ENCODE measurements around the gene MT1E. TPM values are rescaled to one million over a fixed set of nuclear protein-coding genes. Genes with fewer than 3 reads are reported as not detected.
"Not testable (repeated sequence)": the region's sequence is repeated elsewhere in the genome, so short reads cannot be mapped to it uniquely, and the experiment has no call there.

MT1E gene
- polyA plus RNA-seq, 4 donors = 20.0 to 50.1 (median 24.8) TPM

DNA sequence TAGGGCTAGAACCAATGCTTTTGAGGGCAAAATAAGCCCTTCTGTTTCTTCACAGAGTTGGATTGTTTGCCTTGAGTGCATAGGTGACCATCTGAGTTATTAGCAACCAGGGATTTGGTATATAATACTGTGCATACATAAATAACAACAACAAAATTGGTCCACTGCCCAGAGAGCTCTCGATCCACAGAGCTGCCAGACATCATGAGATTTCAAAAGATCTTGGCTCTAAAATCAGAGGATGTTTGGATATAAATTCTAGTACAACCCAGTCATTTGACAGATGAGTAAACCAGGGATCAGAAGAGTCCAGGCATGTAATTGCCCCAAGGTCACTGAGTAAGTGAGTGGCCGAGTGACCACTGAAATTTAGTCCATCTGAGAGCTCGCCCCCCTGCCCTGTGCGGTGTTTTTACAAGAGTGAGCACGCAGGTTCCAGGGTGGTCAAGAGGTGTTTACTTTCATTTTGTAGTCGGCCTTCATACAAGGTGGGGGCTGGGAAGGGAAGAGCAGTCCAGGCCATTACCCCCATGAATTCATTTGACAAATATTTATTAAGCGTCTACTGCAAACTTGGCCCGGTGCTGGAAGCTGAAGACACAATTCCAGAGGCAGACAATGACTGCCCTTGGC, 19.0 kb upstream of the MT1E start:
- DNase-seq (ENCODE audit: low read depth in 4 of 4, low spot score in 3 of 4) = no peak

DNA sequence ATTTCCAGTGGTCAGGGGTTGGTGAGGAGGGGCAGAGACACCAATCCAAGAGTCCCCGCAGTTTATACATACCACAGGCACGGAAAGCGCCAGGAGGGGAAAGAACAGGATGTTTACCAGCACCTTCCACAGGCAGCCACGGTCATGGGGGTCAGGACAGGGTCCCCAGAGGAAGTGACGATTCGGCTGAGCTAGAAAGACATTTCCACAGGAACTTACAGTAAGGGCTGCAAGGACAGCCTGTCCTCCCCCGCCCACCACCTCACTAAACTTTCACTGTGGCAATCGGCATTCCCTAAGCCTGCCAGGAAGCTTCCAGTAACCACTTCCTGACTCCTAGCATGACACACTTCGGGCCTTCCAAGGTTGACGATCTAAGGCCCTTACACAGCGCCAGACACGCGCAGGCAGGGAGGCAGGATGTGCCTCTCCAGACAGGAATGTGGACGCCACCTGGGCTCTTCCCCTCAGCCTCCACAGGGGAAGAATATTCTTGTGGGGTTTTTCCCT, 18.4 kb upstream of the MT1E start:
- DNase-seq (ENCODE audit: low read depth in 4 of 4, low spot score in 3 of 4) = no peak

DNA sequence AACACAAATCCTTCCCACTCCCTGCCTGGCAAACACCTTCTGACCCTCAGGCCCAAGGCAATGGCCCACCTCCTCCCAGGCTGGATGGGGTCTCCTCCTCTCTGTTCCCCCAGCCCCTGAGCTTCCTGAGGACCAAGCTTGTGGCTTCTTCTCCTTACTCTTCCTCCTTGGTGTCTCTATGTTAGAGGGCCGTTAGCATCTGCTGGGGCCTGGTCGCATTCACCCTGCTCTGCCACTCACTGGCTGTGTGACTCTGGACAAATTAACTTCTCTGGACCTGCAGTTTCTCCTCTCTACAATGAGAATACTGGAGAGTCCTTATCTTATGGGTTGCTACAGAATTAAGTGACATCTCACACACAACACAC, 17.9 kb upstream of the MT1E start:
- DNase-seq (ENCODE audit: low read depth in 4 of 4, low spot score in 3 of 4) = no peak

DNA sequence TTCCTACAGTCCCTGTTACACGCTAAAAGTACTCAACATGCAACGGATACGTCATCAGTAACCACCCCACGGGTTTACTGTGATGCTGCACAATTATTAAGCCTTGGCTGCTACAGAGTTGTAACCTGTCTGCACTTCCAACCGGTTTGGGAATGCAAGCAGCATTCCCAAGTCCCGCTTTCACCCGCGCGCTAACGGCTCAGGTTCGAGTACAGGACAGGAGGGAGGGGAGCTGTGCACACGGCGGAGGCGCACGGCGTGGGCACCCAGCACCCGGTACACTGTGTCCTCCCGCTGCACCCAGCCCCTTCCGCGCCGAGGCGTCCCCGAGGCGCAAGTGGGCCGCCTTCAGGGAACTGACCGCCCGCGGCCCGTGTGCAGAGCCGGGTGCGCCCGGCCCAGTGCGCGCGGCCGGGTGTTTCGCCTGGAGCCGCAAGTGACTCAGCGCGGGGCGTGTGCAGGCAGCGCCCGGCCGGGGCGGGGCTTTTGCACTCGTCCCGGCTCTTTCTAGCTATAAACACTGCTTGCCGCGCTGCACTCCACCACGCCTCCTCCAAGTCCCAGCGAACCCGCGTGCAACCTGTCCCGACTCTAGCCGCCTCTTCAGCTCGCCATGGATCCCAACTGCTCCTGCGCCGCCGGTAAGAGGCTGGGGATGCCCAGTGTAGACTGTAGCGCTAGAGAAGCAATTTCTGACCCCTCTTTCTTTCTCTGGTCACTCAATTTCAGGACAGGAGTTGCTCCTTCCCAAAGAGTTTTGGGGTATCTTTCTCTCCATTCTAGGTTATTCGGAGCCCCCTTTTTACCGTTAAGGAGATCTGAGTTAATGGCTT, 17.3 kb upstream of the MT1E start, which contains the start of gene MT2A:
Gene MT2A, plus strand, starts transcription at position 542 of the 833 bp plus-strand sequence. Its CDS starts 72 bp downstream, at position 614.
- peak; percentile 66 to 82 (median 76) for DNase-seq (ENCODE audit: low read depth in 4 of 4, low spot score in 3 of 4)

DNA sequence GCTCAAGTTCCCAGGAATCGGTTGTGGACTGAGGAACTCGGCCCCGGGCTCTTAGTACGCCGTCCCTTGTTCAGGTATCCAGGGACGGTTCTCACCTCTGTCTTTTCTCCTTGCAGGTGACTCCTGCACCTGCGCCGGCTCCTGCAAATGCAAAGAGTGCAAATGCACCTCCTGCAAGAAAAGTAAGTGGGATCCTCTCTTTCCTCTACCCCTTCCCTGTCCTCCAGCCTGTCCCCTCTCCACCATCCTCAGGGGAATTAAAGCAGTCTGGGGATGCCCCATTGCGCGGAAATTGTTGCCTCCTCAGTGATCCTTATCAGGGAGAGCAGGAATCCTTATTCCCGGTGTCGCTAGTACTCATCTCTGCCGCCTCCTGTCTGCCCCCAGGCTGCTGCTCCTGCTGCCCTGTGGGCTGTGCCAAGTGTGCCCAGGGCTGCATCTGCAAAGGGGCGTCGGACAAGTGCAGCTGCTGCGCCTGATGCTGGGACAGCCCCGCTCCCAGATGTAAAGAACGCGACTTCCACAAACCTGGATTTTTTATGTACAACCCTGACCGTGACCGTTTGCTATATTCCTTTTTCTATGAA, 16.6 kb upstream of the MT1E start:
- DNase-seq (ENCODE audit: low read depth in 4 of 4, low spot score in 3 of 4) = no peak

DNA sequence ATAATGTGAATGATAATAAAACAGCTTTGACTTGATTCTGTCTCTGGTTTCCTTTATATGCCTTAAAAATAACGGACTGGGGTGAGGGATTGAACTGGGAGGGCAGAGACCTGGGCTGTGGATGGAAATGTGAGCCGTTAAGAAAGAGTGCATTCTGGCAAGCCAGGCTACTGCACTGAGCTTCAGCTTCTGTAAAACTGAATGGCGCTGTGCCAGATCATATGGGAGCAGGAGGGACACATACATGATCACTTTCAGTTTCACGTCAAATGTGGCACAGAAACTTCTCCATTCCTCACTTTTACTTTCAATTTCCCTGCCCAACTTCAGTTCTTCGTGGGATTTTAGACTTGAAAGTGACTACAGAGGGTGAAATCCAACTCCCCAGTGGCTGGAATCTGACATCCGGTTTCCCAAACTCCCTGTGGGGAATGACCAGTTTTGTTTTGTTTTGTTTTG, 16.1 kb upstream of the MT1E start:
- DNase-seq (ENCODE audit: low read depth in 4 of 4, low spot score in 3 of 4) = peak in 1 of 4 donors; percentile 61

DNA sequence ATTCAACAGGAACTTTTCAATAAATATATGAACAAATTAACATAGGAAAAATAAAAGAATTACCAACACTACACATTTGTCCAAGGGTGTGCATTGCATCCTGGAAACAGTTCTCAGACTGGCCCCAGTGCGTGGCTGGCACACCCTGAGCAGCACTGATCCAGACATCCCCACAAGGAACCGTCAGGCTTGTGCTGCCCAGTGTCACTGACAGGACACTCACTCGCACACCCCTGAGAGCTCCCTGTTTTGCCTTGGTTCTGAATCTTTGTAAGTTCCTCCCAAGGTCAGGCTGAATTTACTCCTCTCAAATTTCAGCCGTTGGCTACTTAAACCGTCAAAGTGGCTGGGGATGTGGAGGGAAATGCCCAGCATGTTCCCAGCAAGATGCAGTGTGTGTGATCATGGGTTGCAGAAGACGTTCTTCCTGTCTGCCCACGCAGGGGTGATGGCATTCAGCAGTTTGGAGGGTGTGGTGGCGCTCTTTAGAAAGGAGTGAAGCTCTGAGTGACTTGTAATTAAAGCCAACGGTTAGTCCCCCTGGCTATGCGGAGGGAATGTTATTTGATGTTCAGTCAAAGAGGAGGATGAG, 15.5 kb upstream of the MT1E start:
- no peak for DNase-seq (ENCODE audit: low read depth in 4 of 4, low spot score in 3 of 4)

DNA sequence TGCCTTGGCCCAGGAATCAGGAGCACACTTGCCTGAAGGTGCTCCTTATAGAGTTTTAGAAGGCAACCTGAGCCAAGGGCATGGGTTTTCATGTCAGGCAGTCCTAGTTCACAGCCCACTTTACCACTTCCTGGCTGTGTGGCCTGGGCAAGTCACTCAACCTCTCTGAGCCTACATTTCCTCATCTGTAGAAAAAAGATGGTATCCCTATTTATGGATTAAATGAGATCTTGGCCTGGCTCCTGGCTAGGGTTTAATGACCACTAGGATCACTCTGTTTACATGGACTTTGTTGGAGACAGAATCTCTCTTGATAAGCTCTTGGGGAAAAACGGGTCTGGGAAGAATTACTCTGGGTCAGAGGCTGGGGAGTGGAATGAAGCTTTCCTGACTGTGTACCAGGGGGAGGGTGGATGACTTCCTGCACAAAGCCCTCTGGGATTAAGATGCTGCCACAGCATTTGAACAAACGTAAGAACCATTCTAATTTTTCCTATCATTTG, 14.9 kb upstream of the MT1E start:
- no peak for DNase-seq (ENCODE audit: low read depth in 4 of 4, low spot score in 3 of 4)

DNA sequence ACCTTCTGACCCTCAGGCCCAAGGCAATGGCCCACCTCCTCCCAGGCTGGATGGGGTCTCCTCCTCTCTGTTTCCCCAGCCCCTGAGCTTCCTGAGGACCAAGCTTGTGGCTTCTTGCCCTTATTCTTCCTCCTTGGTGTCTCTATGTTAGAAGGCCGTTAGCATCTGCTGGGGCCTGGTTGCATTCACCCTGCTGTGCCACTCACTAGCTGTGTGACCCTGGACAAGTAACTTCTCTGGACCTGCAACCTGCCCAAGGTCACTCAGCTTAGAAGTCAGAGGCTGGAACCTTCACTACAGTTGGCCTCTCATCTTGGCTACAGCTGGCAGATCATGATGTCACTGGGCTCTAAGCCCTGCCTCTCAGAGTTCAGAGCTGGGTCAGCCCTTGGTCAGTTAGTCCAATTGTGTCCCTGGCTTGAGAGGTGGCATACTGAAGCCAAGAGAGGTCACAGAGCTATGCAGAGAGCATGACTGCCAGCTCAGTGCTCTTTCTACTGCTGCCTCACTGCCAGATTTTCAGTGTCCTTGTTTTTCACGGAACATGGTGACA, 14.2 kb upstream of the MT1E start:
- DNase-seq (ENCODE audit: low read depth in 4 of 4, low spot score in 3 of 4) = no peak

DNA sequence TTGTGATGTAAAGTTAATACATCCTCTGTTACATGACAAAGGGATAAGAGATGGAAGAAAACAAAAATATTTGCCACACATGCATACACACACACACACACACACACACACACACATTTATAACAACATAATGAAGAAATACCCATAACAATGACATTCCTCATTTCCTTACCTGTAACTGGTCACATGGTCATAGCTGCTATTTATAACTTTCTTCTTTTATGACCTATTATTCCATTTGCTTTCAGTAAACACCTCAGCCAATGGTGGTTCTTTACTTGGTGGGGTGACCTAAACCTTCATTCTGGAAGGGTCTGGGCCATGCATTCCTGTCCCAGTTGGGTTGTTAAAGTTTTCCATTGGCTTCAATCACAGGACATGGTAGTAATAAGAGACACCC, 11.9 kb upstream of the MT1E start:
- DNase-seq (ENCODE audit: low read depth in 4 of 4, low spot score in 3 of 4) = no peak

DNA sequence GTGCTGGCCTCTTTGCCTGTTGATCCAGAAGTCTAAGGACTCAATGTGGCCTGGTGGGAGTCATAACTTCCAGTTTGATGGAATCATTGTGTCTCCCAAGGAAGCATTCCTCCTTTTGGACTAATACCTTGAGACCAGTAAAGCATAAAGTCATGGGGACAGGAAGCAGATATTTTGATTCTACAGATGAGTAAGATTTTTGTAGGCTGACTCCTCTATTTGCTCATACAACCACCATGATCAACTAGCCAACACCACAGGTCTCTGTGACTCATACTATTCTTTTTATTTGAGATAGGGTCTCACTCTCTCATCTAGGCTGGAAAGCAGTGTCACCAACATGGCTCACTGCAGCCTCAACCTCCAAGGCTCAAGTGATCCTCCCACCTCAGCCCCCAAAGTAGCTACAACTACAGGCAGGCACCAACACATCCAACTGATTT, 11.0 kb upstream of the MT1E start:
- DNase-seq (ENCODE audit: low read depth in 4 of 4, low spot score in 3 of 4) = no peak

DNA sequence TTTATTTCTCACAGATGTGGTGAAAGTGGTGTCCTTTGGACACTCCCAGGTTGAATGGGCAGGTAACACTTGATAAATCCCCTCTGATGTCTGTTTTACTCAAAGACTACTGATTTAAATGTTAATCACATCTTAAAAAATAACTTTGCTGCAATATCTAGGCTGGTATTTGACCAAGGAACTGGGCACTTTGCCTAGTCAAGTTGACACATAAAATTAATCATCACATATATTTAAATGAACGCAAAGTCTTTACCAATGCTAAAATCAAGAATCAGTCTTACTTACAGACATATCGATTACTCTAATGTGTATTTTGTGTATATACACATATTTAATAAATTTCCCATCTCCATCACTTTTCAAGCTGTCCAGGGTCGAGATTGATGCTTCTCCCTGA, 10.2 kb upstream of the MT1E start:
- DNase-seq (ENCODE audit: low read depth in 4 of 4, low spot score in 3 of 4) = no peak

DNA sequence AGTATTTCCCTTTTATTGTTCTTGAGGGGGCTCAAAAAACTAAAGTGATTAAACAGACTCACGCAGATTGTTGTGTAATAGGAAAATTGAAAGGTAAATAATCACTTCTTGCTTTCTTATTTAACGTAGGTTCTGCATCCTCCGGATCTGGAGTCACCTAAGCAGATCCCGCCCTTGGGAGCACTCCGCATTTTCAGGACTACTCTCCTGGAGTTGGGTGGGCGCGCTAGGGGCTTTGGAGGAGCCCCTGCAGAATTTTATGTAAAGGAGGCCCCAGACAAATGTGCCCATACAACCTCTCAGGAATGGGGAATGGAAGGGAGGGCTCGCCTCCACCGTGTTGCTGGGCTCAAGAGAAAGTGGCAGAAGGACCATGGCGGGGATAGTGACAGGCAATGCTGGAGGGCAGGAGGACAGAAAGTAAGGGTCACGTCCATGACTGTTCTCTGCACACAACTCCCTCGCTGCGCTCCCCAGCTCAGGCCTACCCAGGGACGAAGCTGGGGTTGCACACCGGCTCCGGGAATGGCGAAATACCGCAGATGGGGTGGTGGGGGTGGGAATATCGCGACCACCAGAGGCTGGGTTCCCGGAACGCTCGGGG, 8.9 kb upstream of the MT1E start:
- no peak for DNase-seq (ENCODE audit: low read depth in 4 of 4, low spot score in 3 of 4)

DNA sequence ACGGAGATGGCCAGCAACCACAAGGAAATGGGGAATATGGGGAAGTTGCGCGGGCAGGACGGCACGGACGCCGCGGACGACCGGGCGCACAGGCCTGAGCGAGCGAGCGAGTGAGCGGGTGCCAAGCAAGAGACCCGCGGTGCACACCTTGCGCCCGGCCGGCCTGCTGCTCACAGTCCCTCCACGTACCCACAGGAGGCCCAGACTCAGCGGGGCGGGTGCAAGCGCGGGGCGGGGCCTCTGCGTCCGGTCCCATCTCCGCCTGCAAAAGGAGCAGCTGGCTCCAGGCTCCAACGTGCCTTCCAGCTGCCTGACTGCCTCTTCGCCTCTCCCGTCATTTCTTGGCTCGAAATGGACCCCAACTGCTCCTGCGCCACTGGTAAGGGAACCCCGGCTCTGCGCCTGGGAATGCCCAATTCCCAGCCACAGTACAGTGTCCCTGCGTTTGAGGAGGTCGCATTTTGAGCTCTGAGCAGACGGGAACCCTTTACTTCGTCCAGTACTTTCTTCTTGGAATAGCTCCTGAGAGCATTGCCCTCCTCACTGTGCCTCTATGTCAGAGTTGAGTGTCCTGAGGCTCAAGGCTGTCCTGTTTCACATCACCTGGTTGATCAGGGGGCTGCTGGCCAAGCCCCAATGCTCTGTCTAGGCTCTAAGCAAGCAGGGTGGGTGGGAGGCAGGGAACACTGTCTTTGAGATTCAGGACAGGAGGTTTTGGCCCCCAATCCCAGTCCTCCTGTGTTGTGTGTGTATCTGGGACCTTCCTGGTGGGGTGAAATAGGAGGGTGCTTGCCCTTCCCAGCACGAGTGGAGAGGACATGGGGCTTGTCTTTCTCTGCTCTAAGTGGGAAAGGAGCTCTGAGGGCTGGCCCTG, 8.1 kb upstream of the MT1E start:
- no peak for DNase-seq (ENCODE audit: low read depth in 4 of 4, low spot score in 3 of 4)

DNA sequence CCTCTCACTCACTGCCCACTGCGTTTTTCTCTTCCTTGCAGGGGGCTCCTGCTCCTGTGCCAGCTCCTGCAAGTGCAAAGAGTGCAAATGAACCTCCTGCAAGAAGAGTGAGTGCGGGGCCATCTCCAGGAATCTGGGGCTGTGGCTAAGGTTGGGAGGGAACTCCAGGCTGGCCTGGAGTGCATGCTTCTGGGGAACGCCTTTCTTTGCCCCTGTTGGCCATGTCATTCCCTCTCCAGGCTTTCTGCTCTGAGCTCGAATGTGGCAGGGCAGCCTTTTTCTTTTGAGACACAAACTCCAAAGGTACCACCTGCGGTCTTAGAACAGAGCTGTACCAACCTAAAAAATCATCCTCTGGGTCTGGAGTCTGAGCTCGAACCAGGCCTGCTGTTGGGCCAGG, 7.4 kb upstream of the MT1E start:
- DNase-seq (ENCODE audit: low read depth in 4 of 4, low spot score in 3 of 4) = no peak

DNA sequence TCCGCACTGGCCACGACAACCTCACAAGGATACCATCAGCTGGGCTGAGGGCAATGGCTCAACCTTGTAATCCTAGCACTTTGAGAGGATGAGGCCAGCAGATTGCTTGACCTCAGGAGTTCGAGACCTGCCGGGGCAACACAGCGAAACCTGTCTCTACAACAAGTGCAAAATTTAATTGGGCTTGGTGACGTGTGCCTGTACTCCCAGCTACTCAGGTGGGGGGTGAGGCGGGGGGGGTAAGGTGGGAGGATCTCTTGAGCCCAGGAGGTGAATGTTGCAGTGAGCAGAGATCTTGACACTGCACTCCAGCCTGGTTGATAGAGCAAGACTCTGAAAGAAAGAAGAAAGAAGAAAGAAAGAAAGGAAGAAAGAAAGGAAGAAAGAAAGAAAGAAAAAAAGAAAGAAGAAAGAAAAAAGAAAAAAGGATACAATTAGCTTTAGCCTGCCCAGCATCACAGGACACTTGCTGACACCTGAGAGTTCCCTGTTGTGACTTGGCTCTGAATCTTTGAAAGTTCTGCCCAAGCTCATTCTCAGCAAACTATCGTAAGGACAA, 5.2 kb upstream of the MT1E start:
- no peak for DNase-seq (ENCODE audit: low read depth in 4 of 4, low spot score in 3 of 4)

DNA sequence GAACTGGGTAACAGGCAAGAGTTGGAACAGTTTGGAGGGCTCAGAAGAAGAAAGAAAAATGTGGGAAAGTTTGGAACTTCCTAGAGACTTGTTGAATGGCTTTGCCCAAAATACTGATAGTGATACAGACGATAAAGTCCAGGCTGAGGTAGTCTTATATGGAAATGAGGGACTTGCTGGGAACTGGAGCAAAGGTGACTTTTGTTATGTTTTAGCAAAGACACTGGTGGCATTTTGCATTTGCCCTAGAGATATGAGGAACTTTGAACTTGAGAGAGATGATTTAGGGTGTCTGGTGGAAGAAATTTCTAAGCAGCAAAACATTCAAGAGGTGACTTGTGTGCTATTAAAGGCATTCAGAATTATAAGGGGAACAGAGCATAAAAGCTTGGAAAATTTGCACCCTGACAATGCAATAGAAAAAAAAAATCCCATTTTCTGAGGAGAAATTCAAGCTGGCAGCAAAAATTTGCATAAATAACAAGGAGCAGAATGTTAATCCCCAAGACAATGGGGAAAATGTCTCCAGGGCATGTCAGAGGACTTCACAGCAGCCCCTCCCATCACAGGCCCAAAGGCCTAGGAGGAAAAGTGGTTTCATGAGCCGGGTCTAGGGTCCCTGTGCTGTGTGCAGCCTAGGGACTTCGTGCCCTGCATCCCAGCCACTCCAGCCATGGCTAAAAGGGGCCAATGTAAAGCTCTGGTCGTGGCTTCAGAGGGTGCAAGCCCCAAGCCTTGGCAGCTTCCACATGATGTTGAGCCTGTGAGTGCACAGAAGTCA, 3.7 kb upstream of the MT1E start:
- not testable (repeated sequence) for DNase-seq (ENCODE audit: low read depth in 4 of 4, low spot score in 3 of 4)

DNA sequence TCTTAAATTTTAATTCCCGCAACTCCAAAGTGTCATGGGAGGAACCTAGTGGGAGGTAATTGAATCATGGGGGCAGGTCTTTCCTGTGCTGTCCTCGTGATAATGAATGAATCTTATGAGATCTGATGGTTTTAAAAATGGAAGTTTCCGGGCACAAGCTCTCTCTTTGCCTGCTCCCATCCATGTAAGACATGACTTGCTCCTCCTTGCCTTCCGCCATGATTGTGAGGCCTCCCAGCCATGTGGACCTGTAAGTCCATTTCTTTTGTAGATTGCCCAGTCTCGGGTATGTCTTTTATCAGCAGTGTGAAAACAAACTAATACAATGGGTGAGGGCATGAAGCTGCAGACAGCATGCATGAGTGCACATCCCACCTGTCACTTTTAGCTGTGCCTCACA, 2.4 kb upstream of the MT1E start:
- DNase-seq (ENCODE audit: low read depth in 4 of 4, low spot score in 3 of 4) = not testable (repeated sequence)
